Right cardiac atrium (tissue), 5 donors: ENCODE results near the gene AIPL1. TPM values are rescaled to one million over a fixed set of nuclear protein-coding genes. Genes with fewer than 3 reads are reported as not detected.
"Not testable (repeated sequence)": the region's sequence is repeated elsewhere in the genome, so short reads cannot be mapped to it uniquely, and the experiment has no call there.

Source experiments
- ATAC-seq, 2 donors: fragments of 200-7000 bp; cut with Tn5 transposase; one replicate each; pipeline versions ENCODE4 v1.8.0 to v1.9.1; 2020; ENCODE audit warnings: moderate library complexity in 2 of 2, mild to moderate bottlenecking in 1 of 2
- DNase-seq, 3 donors: peaks; one replicate each; pipeline ENCODE4 v3.0.0-alpha.2; 2020
- H3K27ac ChIP-seq: one replicate; pipeline ENCODE4 v1.5.1; 2013; ENCODE audit warnings: mild to moderate bottlenecking, low read length, control low read depth, moderate library complexity
- H3K27me3 ChIP-seq: one replicate; pipeline ENCODE4 v1.6.1; 2013; ENCODE audit not compliant: control insufficient read depth, insufficient read depth
- H3K4me1 ChIP-seq: one replicate; pipeline ENCODE4 v1.6.1; 2013; ENCODE audit warnings: low read length; ENCODE audit not compliant: control insufficient read depth, insufficient read depth
- H3K4me3 ChIP-seq: one replicate; pipeline ENCODE4 v1.5.1; 2013; ENCODE audit warnings: low read length, control low read depth
- H3K9me3 ChIP-seq: one replicate; pipeline ENCODE4 v1.6.1; 2013; ENCODE audit warnings: low read length; ENCODE audit not compliant: control insufficient read depth
- WGBS: extraction: QIAGEN DNeasy Blood & Tissue Kit; methylation state at CpG from one replicate; pipeline ENCODE4 v1.1.7; 2013; 5-methylcytosine and 5-hydroxymethylcytosine counted together
- intact Hi-C, 4 donors: fragments of 100-400 bp; cut with DNase I; formaldehyde crosslinking; loops; one replicate each; pipeline versions ENCODE4 v1.11.0 to v1.14.0; 2022 to 2023
- long read RNA-seq, 4 donors: library from polyadenylated mRNA; unstranded; transcript quantifications; one replicate each; pipeline ENCODE4 v2.0.0, GENCODE V29; 2020 to 2021
- polyA plus RNA-seq: library from polyadenylated mRNA; stranded (reverse); fragments of 200-250 nt; gene quantifications from one replicate; pipeline ENCODE4 v1.2.3, GENCODE V29; 2013
- total RNA-seq, 4 donors: library from RNA; stranded (reverse); fragmentation: NEBNext Ultra II Directional; extraction: Animal tissue kit (Norgen Biotek cat#: 25700); gene quantifications; one replicate each; pipeline ENCODE4 v1.2.1, GENCODE V29; 2021
- donor health status: healthy with polysubstance abuse.
- donor health status: DM: no; HTN: yes; CAD: no.
- donor health status: DM: no; HTN: no; CAD: no.
- donor health status: DM: no; HTN: yes; CAD: no; lungs with severe emphysema.
- donor health status: DM: yes; HTN: yes; CAD: no.

The AIPL1 gene, protein sequence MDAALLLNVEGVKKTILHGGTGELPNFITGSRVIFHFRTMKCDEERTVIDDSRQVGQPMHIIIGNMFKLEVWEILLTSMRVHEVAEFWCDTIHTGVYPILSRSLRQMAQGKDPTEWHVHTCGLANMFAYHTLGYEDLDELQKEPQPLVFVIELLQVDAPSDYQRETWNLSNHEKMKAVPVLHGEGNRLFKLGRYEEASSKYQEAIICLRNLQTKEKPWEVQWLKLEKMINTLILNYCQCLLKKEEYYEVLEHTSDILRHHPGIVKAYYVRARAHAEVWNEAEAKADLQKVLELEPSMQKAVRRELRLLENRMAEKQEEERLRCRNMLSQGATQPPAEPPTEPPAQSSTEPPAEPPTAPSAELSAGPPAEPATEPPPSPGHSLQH
- total RNA-seq, result not detected
- polyA plus RNA-seq, result not detected
- long read RNA-seq, donor 1, result 0 reads
- long read RNA-seq, donor 2, result 0 reads
- long read RNA-seq, donor 3, result 0 reads
- long read RNA-seq, donor 4, partial matches to known transcripts, result 0 of 1 reads
- long read RNA-seq, donor 4, other reads (novel, unspliced or antisense), result 1 of 1 reads

DNA sequence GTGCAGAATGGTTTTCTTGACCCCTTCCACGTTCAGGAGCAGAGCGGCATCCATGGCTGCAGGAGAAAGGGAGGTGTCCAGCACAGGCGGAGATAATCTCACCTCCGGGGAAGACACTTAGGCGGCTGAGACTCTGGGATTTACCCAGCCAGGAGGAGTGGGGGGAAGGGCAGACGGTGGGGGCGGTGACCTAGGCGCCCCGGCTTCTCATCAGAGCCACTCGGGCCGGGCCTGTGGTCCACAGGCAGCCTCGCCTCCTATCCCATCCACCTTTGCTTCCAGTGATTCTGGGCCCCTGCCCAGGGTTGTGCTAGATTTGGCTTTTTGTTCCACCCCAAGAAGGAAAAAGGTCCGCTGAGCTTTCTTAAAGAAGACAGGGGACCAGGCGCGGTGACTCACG lies at the start of gene AIPL1:
TSS of gene AIPL1 (minus strand) at position 71 of the 400 bp plus-strand sequence. CDS start at position 54, 17 bp downstream.
- ATAC-seq (no peak), DNase-seq (no peak)
- intact Hi-C loops, result loop anchor here in 1 of 4 donors (5.0 kb wide), 1 partner anchor 848 kb away; no protein-coding TSS in a partner anchor
- Histone ChIP-seq H3K27ac (no peak within 1 kb of the TSS), H3K4me3 (no peak within 1 kb of the TSS), H3K9me3 (no peaks in the 10 kb centered on the region), H3K4me1 (no peaks in the 10 kb centered on the region), H3K27me3 (no peaks in the 10 kb centered on the region)
- WGBS, result 69% methylated on average over 16 of the region's 16 CpGs

DNA sequence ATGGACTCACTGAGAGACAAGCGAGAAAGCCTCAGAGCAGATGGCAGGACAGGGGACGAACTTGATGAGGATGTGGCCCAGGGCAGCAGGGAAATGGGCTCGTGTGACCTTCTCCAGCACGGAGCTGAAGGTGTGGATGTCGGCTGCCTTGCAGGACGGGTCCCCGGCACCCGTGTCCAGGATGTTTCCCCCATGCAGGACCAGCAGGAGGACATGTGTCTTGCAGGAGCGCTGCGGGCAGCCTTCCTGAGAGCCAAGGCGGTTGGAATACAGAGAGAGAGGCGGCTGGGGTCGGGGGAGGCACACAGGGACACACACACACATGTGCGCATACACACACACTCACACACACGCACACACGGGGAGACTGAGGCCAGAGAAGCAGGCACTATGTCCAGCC lies 48.6 kb upstream of the AIPL1 start:
- 89% methylated on average over 16 of the region's 16 CpGs for WGBS
- no peak for ATAC-seq

DNA sequence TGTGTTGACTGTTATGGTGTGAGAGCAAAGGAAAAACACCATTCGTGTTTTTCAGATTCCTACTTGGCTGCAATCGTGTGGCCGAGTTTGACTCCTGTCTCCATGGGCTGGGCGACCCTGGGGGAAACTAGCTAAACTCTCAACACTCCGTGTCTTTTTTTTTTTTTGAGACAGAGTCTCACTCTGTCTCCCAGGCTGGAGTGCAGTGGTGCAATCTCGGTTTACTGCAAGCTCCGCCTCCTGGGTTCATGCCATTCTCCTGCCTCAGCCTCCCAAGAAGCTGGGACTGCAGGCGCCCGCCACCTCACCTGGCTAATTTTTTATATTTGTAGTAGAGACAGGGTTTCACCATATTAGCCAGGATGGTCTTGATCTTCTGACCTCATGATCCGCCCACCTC lies 47.9 kb upstream of the AIPL1 start:
- ATAC-seq, H3K4me3 ChIP-seq, H3K27me3 ChIP-seq, H3K9me3 ChIP-seq, H3K4me1 ChIP-seq, H3K27ac ChIP-seq, intact Hi-C loops: not testable (repeated sequence)
- 74% methylated on average over 10 of the region's 10 CpGs for WGBS
- peak in 1 of 3 donors; percentile 2 for DNase-seq

More for the DNA sequence above, 48.6 kb upstream of the AIPL1 start:
- Histone ChIP-seq H3K27me3 (no peaks in the 10 kb centered on the region), H3K4me3 (no peak overlapping the region), H3K4me1 (no peaks in the 10 kb centered on the region), H3K9me3 (no peaks in the 10 kb centered on the region), H3K27ac (no peak overlapping the region)
- intact Hi-C loops, result no loop called here
- peak in 2 of 3 donors; percentile 3 to 26 for DNase-seq

DNA sequence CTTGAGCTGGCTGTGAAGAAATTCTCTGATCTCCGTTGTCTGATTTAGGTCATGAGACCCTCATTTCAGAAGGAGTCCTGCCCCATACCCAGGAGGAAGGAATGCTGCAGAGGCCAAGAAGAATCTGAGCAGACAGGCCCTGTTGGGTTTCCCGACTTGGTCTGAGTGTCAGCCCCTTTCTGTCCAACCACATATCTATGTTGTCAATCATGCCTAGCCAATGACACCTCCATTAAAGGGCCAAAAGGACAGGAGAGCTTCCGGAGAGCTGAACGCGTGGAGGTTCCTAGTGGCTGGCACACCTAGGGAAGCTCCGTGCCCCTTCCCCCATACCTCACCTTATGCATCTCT lies 47.2 kb upstream of the AIPL1 start:
- H3K9me3 ChIP-seq, result no peaks in the 10 kb centered on the region
- ATAC-seq (no peak), DNase-seq (peak in 1 of 3 donors; percentile 2)
- no peak overlapping the region for H3K27ac ChIP-seq
- H3K27me3 ChIP-seq, result no peaks in the 10 kb centered on the region
- H3K4me1 ChIP-seq, result no peaks in the 10 kb centered on the region
- intact Hi-C loops, result no loop called here
- whole genome bisulfite sequencing, result 77% methylated on average over 6 of the region's 6 CpGs
- H3K4me3 ChIP-seq, result no peak overlapping the region

DNA sequence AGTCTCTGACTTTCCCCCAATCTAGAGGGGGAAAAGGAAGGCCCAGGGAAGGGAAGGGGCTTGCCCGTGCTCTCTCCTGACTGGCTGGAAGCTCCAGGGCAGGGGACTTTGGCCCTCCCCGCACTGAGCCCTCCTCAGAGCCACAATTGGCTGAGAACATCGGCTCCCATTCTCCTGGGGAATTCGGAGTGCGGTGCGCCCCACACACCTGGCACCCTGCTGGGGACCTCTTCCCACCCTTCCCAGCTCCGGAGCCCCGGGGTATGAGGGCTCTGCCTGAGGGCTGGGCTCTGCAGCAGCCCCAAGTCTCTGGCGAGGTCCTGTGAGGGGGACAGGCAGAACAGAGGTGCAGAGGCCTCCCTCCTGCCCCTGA lies 45.4 kb upstream of the AIPL1 start:
- Histone ChIP-seq H3K27me3 (no peaks in the 10 kb centered on the region), H3K4me1 (no peaks in the 10 kb centered on the region), H3K27ac (no peak overlapping the region), H3K4me3 (no peak overlapping the region), H3K9me3 (no peaks in the 10 kb centered on the region)
- ATAC-seq (no peak), DNase-seq (peak in 2 of 3 donors; percentile 13 to 30)
- intact Hi-C loops, result no loop called here
- 41% methylated on average over 9 of the region's 9 CpGs for WGBS

DNA sequence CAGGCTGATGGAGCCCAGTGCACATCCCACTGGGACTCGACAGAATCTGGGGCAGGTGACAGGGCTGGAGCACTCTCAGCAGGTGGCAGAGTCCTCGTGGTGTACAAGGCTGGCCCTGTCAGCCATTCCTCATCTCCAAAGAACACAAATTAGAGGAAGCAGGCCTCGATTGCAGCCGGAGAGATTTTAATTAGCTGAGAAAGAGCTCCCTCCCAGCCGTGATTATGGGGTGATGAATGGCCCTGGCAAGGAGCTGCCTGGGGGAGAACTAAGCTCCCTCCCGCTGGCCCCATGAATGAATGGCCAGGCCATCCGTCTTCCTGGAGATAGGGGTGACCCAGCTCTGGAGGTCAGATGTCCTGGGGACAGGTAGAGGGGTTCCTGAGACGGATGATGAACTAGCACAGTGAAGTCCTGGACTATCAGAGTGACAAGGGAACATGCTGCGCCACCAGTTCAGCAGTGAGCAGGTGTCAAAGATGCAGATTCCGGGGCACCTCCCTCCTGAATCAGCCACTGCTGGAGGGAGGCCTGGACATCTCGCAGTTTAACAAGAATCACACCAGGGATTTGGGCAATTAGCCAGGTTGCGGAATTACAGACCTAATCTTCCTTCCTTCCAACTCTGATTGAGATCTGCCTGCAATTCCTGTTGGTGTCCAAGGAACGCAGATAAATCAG lies 44.8 kb upstream of the AIPL1 start:
- 38% methylated on average over 13 of the region's 13 CpGs for WGBS

DNA sequence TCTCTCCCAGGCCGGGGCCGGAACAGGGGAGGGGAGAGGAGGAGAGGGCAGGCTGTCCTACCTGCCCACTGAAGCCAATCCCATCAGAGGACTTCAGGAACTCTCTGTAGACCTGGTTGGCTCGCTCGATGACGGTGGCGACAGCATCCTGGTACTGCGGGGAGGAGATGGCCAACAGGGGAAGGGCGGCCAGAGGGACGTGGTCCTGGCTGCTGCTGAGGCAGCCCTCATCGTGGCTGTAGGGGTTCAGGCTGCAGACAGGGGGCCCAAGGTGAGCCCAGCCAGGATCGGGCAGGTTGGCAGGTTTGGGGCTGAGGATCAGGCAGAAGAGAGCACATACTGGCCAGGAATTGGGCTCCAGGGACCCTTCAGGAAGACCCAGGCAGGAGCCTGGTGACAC lies 43.6 kb upstream of the AIPL1 start:
- Histone ChIP-seq H3K4me1 (no peaks in the 10 kb centered on the region), H3K4me3 (no peak overlapping the region), H3K9me3 (no peaks in the 10 kb centered on the region), H3K27me3 (no peaks in the 10 kb centered on the region), H3K27ac (no peak overlapping the region)
- intact Hi-C loops, result loop anchor here in 1 of 4 donors (10.0 kb wide), 1 partner anchor 76 kb away; the partner anchor contains the start of gene PITPNM3
- no peak for ATAC-seq
- 89% methylated on average over 11 of the region's 11 CpGs for WGBS
- DNase-seq, result peak in 2 of 3 donors; percentile 22 to 34

More for the DNA sequence above, 44.8 kb upstream of the AIPL1 start:
- Histone ChIP-seq H3K27me3 (no peaks in the 10 kb centered on the region), H3K9me3 (no peaks in the 10 kb centered on the region), H3K4me3 (no peak overlapping the region), H3K4me1 (no peaks in the 10 kb centered on the region), H3K27ac (no peak overlapping the region)
- ATAC-seq, result no peak
- DNase-seq, result peak in 2 of 3 donors; percentile 9
- intact Hi-C loops, result loop anchor here in 1 of 4 donors (10.0 kb wide), 1 partner anchor 75 kb away; the partner anchor contains the start of gene PITPNM3

DNA sequence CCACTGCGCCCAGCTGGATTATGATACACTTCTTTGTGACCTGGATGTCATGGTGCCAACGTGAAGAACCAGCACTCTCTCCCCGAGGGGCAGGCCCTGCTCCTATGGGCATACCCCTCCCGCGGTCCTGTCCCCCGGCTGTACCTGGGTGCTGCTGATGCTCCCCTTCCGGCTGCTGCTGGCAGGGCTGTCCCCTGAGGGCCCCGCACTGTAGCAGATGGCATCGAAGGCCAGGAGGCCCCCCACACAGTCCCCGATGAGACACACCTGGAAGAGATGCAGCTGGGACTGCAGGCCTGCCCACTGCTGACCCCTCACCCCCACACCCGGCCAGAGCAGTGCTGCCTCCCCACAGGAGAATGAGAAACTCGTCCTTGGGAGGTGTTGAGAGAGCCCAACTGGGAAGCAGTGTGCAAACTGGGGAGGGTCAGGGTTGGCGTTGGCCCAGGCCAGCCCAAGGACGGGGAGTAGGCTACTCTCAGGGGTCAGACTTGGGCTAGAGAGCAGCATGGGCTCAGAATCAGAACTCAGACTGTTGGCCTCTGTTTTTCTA lies 43.0 kb upstream of the AIPL1 start:
- peak in 2 of 3 donors; percentile 30 to 35 for DNase-seq
- Histone ChIP-seq H3K27ac (no peak overlapping the region), H3K4me1 (no peaks in the 10 kb centered on the region), H3K27me3 (no peaks in the 10 kb centered on the region), H3K9me3 (no peaks in the 10 kb centered on the region), H3K4me3 (no peak overlapping the region)
- WGBS, result 93% methylated on average over 14 of the region's 14 CpGs
- no peak for ATAC-seq
- intact Hi-C loops, result loop anchor here in 1 of 4 donors (10.0 kb wide), 1 partner anchor 77 kb away; the partner anchor contains the start of gene PITPNM3

DNA sequence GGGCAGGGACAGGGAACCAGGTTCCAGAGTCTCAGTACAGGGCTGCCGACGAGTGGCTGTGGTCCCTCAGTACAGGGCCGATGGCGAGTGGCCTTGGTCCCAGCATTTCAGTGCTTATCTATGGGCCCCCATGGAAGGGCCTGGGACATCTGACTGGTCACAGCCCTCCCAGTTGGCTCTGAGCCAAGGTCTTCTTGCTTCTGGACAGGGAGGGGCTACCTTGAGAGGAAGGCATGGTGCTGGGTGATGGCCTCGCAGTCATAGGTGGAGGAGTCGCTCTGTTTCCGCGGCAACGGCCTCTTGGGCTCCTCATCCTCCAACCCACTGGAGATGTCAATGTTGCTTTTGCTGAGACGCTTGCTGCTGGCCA lies 41.9 kb upstream of the AIPL1 start:
- DNase-seq, result peak in 2 of 3 donors; percentile 13 to 28
- Histone ChIP-seq H3K27me3 (no peaks in the 10 kb centered on the region), H3K4me3 (no peak overlapping the region), H3K4me1 (no peaks in the 10 kb centered on the region), H3K27ac (no peak overlapping the region), H3K9me3 (no peaks in the 10 kb centered on the region)
- intact Hi-C loops, result loop anchor here in 1 of 4 donors (10.0 kb wide), 1 partner anchor 78 kb away; the partner anchor contains the start of gene PITPNM3
- ATAC-seq, result no peak
- WGBS, result 73% methylated on average over 10 of the region's 10 CpGs

DNA sequence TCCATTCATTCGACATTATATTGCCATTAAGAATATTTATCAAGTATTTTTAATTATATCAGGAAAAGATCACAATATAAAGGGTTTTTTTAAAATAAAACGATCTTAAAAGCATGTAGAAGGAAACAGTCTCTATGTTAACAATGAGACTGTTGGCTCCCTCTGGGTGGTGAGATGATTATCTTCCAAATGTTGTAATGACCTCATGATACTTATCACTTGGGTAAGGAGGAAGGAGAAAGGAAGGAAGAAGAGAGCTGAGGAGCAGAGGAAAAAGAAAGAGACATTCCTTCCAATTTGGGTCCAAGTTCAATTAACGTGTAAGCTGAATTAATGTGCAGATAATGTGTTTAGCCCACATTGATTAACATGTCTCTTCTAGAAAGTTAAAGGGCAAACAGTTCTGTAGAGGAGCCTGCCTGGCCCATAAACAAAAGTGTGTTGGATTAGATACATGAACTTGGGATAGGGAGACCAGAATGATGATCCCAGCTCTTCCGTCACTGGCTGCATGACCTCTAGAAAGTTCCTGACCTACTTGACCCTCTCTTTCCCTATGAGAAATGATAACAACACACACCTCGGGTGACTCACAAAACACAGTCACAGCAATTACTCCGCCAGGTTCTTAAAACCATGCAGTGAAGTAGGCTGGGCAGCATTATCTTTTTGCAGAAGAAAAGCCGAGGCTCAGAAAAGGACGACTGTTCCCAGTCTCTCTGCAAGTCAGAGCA lies 41.3 kb upstream of the AIPL1 start:
- 57% methylated on average over 8 of the region's 8 CpGs for WGBS

More for the DNA sequence above, 41.3 kb upstream of the AIPL1 start:
- Histone ChIP-seq H3K9me3 (no peaks in the 10 kb centered on the region), H3K4me3 (no peak overlapping the region), H3K4me1 (no peaks in the 10 kb centered on the region), H3K27me3 (no peaks in the 10 kb centered on the region), H3K27ac (no peak overlapping the region)
- DNase-seq, result no peak
- intact Hi-C loops, result loop anchor here in 1 of 4 donors (10.0 kb wide), 1 partner anchor 79 kb away; the partner anchor contains the start of gene PITPNM3
- no peak for ATAC-seq
